Inferior parietal cortex (tissue), 1 donor: ENCODE results near the gene NCAM2.

Source experiments
- DNase-seq: peaks from one replicate; pipeline ENCODE4 v3.0.0-alpha.2; 2016; ENCODE audit errors: extremely low spot score

The NCAM2 gene

GRCh38 chr21:20997636-20998455, at the start of gene NCAM2:
TSS of gene NCAM2 (plus strand) at chr21:20998409.
- DNase-seq: no peak

- DNase-seq: no peak
Measured at GRCh38 chr21:20949884-20950283, 48.3 kb upstream of the NCAM2 start.

GRCh38 chr21:20965816-20966215, 32.4 kb upstream of the NCAM2 start:
- DNase-seq: no peak

- peak; percentile 60 for DNase-seq
Measured at GRCh38 chr21:20968391-20968790, 29.8 kb upstream of the NCAM2 start.

GRCh38 chr21:20970691-20971090, 27.5 kb upstream of the NCAM2 start:
- peak; percentile 68 for DNase-seq

- DNase-seq: peak; percentile 87
Measured at GRCh38 chr21:20971296-20971921, 26.8 kb upstream of the NCAM2 start.

- no peak for DNase-seq
Measured at GRCh38 chr21:20994790-20995189, 3.4 kb upstream of the NCAM2 start.

- DNase-seq: no peak
Measured at GRCh38 chr21:20996421-20997310, 1.5 kb upstream of the NCAM2 start.

- DNase-seq: no peak
Measured at GRCh38 chr21:20997311-20997635, 936 bp upstream of the NCAM2 start.

- DNase-seq: no peak
Measured at GRCh38 chr21:20998456-20998789, 214 bp downstream of the NCAM2 start.

- DNase-seq: peak; percentile 58
Measured at GRCh38 chr21:20998886-20999285, 677 bp downstream of the NCAM2 start.

GRCh38 chr21:20999659-21000058, 1.4 kb downstream of the NCAM2 start:
- DNase-seq: peak; percentile 94

GRCh38 chr21:21000591-21001175, 2.5 kb downstream of the NCAM2 start:
- peak; percentile 74 for DNase-seq

- DNase-seq: no peak
Measured at GRCh38 chr21:21001591-21002100, 3.4 kb downstream of the NCAM2 start.

- no peak for DNase-seq
Measured at GRCh38 chr21:21002153-21002552, 3.9 kb downstream of the NCAM2 start.

GRCh38 chr21:21003701-21004100, 5.5 kb downstream of the NCAM2 start:
- peak; percentile 75 for DNase-seq

GRCh38 chr21:21007606-21008005, 9.4 kb downstream of the NCAM2 start:
- DNase-seq: no peak

- no peak for DNase-seq
Measured at GRCh38 chr21:21010228-21010627, 12.0 kb downstream of the NCAM2 start.

- DNase-seq: no peak
Measured at GRCh38 chr21:21010698-21011097, 12.5 kb downstream of the NCAM2 start.

GRCh38 chr21:21018821-21019220, 20.6 kb downstream of the NCAM2 start:
- DNase-seq: peak; percentile 81

GRCh38 chr21:21019681-21020080, 21.5 kb downstream of the NCAM2 start:
- DNase-seq: no peak

GRCh38 chr21:21025742-21026141, 27.5 kb downstream of the NCAM2 start:
- DNase-seq: no peak
